HG03342 (cell line): ENCODE data around the gene NDUFAF5.

Source experiments
- ATAC-seq: cut with Tn5 transposase; IDR thresholded peaks from one replicate; pipeline ENCODE4 v1.9.1; 2021; ENCODE audit warnings: mild to moderate bottlenecking, moderate library complexity; ENCODE audit not compliant: unreplicated experiment

The NDUFAF5 gene

DNA sequence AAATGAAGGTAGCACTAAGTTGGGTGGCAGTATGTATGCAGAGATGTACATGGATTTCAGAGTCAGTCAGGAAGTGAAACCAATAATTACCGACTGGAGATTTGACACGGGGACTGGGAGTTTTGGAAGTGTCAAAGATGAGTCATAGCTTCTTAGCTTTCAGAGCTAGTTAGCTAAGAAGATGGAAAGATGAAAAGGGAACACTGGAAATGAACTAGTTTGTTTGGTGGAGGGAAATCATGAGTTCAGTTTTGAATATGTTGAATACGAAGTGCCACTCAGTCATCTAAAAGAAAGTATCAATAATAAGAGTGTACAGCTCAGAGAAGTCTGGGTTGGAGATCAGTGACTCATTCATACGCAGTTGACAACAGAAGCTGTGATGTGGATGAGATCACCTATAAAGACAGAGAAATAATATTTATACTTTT lies 7.6 kb upstream of the NDUFAF5 start:
- no peak for ATAC-seq

DNA sequence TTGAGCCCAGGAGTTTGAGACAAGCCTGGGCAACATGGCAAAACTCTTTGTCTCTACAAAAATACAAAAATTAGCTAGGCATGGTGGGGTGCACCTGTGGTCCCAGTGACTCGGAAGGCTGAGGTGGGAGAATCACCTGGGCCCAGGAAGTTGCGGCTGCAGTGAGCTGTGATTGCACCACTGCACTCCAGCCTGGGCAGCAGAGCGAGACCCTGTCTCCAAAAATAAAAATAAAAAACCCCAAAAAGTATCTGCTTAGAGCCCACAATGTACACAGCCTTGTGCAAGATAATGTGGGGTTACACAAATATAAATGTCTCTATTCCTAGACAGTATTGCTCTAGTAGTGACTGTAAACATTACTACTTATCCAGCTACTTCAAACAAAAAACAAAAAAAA lies 6.0 kb upstream of the NDUFAF5 start:
- peak; percentile 45 for ATAC-seq

DNA sequence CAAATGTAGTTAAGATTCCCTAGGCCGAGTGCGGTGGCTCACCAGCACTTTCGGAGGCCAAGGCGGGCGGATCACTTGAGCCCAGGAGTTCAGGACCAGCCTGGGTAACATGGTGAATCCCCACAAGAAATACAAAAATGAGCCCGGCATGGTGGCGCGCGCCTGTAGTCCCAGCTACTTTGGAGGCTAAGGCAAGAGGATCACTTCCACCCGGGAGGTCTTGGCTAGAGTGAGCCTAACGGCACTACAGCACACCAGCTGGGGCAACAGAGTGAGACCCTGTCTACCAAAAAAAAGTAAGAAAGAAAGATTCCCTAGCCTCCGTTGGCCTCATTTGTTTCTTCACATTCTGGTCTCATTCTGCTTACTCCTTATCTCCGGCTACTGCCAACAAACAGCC lies 1.3 kb upstream of the NDUFAF5 start:
- ATAC-seq = no peak

DNA sequence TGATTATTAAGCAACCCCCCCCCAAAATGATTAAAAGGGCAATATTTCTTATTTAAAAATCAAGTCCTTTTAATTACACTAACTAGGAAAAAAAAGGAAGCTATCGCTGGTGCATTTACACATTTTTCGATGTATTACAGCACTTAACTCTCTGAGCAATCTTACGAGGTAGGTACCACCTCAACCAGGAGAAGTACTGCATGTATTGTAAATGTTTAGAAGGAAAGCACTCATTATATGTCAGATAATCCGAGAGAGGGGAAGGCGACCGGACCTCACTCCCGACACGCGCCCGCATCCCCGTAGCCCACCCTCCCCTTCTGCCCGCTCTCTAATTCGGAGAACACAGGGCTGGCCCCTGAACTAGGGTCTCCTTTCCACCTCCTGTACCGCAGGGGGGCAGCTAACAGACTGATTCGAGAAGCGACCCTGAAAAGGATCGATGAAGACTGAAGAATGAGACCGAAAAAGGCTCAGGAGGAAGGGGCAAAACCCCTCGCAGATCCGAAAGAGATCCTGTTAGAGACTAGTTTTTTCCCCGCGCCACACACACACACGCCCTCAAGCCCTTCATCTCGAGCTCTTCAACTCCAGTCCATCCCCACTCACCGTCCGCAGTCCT lies 446 bp upstream of the NDUFAF5 start:
- ATAC-seq = peak; percentile 4

DNA sequence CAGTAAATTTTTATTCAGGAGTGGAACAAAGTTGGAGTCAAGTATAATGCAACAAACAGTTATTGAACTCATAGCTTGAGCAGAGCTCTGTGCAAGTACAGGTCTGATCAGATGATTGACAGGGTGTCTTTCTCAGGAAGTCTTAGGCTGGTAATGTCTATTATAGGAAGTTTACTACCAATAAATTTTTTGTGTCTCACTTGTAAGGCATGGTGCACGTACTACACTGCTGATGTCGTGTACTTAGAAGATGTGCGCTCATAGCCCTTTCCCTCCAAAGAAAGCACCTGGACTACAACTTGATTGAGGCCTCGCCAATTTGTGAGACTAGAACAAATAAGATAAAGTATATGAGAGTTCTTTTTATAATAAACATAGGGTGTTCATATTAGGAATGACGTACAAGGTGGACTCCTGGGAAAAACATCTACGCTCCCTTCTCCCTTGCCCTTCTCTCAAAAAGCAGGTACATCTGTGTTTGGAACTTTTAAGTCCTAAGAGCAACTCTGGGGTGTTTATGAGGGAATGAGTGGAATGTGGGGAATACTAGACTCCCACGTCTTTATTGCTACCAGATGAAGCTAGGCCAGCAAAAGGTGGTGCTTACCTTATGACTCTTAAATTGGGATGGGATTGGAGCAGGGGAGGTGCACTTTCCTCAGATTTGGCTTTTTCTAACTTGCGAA lies 1.5 kb downstream of the NDUFAF5 start:
- no peak for ATAC-seq

DNA sequence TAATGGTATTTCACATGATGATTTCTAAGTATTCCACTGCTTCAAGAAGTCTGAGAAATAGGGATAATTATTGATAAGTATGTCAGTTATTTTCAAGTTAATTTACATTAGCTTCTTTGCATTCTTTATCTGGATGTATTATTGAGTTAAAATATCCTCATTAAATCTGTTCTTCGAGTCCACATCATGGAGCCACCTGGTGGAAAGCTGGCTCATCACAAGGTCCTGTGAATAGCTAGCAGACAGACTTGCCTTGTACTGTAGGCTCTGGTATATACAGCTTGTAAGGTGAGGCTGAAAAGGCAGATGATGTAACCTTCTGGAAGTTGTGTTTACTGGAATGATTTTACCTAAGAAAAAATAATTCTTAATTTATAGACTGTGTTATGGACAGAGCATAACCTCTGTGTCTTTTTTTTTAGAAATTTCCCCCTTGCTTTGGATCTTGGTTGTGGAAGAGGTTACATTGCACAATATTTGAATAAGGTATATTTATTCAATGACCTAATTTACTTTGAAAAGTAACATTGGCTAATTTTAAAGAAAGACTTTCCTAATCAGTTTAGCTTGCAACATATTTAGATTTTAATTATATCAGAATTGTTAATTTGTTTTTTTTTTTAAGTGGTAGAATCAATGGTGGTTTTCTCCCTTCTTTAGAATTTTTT lies 3.5 kb downstream of the NDUFAF5 start:
- peak; percentile 41 for ATAC-seq

DNA sequence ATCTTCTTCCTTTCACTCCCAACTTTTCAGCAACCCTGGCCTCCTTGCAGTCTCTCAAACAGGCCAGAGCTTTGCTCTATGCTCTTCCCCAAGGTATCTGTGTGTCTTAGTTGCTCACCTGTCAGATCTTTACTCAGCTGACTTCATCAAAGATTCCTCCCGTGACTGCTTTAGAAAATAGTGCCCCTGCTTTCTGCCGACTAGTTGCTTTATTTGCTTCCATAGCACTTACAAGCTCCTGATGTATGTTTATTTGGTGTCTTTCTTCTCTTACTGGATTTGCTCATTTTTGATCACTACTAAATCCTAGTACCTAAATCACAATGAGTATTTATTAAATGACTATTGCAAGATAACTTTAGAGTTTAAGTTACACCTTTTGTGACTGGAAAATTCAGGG lies 5.9 kb downstream of the NDUFAF5 start:
- no peak for ATAC-seq

DNA sequence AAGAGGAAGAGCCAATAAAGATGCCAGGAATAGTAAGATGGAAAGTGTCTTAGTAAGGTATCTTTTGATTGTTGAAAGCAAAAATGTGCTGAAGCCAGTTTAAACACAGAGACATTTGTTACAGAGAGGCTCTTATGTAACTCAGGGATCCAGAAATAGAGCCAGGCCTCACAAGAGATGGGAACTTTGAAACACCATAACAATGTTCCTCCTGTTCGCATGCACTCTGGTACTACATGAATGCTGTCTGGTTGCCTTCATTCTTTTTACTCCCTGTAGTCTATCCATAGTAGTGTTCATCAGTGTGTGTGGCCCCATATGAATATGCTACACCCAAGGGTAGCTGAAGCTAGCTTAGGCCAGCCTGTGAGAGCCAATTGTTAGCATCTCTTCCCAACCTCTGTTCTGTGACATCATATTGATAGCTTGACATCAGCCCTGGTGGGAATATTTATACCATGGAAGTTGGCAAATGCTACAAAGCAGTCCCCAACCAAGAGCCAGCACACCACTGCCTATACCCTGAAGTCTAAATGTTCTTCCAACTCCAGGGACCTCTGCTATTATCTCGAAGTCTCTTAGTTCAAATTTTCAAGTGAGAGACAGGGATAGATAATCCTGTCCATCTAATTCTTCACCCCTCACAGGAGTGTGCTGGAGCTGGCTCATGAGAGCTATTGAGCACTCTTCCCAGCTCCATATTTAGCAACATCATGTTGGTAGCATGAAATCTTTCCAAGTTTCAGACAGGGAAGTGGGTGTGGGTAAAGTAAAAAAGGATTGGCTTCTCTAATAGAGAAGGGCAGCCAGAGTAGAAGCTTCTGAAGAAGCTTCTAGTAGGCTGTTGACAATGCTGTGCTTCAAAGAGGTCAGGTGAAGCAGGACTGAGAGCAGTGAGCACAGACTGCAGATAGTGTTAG lies 7.0 kb downstream of the NDUFAF5 start:
- ATAC-seq = no peak

DNA sequence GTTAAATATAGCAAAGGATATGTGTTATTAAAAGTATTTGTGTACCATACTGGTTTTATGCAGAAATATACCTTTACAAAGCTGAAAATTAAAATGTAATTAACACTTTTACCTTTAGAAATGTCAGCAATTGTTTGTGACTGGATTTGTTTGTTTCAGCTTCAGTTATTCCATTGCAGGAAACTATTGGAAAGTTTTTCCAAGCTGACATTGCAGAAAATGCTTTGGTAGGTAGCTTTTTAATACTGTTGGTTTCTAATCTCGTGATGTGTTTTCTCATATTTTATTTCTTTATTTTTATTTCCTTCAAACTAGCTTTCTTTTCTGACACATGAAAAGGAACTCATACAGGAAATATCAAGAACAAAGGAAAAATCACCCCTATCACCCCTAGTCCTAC lies 8.2 kb downstream of the NDUFAF5 start:
- no peak for ATAC-seq

DNA sequence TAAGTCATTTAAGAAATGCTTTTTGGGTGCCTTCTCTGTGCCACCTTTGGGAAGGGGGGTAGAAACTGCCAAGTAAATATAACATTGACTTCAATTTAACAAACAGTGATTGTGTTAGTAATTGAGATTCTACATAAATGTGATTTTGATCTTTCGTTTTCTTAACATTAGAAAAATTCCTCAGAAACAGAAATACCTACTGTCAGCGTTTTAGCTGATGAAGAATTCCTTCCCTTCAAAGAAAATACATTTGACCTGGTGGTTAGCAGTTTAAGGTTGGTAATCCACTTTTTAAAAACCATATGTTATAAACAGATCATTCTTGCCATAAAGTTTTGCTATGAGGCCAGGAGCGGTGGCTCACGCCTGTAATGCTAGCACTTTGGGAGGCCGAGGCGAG lies 9.8 kb downstream of the NDUFAF5 start:
- no peak for ATAC-seq

DNA sequence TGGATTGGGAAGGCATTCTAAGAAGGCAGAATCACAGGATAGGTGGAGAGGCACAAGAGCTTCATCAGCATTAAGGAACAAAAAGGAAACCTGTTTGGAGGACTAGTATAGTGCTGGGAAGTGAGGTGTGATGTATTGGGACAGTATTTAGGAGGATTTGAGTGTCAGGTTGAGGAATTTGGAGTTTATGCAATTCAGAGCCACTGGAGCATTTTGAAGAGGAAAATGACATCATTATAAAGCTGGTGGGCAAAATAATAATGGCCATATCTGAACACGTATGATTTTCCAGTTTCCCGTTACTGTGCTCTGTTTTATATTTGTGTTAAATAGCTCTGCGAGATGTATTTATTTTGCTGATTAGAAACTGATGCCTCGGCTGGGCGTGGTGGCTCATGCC lies 14.2 kb downstream of the NDUFAF5 start:
- ATAC-seq = no peak

DNA sequence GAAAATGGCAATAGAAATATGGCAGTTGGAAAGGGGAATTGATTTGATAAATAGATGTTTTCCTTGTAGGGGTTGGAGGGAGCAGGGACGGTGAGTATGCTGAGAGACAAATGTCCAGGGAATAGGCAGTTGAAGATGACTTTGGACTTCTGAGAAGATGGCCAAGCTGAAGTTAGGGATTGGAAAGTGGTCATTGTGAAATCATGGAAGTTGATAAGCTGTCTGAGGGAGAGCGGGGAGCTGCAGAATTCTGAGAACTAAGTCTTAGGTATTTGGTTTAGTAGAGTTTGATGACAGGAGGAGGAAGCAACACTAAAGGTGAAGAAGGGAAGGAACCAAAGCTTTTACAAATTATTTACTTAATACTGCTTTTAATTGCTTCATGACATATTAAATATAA lies 15.1 kb downstream of the NDUFAF5 start:
- no peak for ATAC-seq

DNA sequence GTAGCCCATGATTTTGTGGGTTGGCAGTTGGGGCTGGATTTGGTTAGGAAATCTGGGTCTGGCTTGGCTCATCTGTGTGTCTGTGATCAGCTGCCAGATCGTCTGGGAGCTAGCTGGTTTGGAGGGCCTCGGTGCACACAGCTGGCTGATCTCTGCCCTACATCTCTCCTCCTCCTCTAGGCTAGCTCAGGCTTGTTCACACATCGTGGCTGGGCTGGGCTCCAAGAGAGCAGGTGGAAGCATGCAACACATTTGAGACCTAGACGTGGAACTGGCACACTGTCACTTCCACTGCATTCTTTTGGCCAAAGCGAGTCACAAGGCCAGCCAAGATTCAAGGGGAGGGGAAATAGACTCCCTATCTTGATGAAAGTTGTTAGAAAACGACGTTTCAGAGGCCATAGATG lies 15.9 kb downstream of the NDUFAF5 start:
- ATAC-seq = no peak

DNA sequence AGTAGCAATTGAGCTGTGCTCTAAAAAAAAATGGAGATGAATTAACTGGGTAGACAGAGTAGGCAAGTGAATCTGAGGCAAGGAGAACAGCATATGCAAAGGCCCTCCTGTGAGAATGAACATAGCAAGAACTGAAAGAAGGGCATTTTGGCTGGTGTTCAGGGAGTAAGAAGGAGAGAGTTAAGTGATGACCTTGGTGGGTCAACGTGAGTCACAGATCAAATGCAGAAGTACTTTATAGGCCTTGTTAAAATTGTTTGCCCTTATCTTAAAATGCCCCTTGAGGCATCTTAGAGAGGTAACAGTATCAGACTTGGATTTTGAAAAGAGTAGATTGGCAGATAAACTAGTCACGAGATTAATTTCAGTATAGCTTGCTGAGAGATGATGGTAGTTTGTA lies 24.5 kb downstream of the NDUFAF5 start:
- no peak for ATAC-seq

DNA sequence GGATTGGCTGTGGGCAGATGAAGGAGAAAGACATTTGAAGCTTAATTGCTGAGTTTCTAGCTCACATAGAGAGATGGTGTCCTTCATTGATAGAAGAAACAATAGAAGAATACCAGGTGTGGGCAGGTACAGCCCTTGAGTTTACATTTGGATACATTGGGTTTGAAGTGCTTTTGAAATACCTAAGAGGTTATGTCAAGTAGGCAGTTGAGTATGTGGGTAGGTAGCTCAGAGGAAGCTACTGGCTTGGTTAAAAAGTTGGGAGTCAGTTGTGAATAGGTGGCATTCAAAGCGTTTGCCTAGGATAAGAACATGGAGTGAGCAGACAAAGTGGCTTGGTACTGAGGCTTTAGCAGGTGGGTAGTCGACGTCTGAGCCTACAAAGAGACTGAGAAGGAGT lies 25.0 kb downstream of the NDUFAF5 start:
- no peak for ATAC-seq

DNA sequence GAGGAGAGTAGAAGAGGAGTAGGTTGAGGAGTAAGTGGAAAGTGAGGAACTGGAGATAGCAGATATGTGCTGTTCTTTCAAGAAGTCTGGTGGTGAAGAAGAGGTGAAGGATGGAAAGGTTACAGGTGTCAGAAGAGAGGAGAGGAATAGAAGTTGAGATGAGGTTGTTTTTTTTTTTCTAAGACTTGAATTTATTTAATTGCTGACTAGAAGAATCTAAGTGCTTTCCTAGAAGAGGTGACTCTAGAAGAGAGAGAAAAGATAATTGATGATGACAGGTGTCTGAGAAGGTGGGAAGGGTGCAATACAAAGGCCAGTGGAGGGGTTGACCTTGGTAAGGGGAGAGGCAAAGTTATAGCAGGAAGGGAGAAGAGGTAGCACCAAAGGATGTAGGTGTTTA lies 25.6 kb downstream of the NDUFAF5 start:
- no peak for ATAC-seq

DNA sequence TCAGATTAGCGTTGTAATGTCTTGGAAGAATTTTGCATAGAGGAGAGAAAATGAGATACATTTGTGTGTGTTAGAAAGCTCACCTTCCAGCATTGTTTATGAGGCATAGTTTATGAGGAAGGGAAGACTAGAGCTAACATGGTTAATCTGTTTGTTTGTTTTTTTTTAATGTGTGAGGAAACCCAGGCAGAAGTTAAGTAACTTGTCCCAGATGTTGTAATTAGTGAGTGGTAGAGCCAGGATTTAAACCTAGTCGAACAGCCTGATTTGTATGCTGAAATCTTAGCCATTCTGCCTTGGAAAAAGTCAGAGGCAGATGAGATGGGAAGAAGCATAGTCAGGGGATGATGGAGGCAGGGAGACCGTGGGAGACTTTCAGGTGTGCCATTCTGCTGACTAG lies 29.1 kb downstream of the NDUFAF5 start:
- ATAC-seq = no peak

DNA sequence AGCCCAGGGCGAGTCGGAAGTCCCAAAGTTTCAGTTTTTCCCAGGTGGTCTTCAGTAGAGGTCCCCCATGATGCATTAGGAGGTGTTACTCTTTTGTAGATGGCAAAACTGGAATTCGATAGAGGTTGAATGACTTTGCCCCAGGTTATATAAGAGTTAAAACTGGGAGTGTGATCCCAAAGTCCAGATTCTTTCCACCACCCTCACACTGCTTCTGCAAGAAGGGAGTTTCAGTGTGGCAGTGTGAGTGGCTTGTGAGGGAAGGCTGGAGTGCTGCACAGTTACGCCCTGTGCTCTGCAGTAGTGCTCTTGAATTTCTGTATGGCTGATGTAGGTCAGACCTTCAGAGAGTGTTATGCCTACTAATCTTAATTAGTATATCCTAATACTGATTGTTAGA lies 29.8 kb downstream of the NDUFAF5 start:
- ATAC-seq = no peak

DNA sequence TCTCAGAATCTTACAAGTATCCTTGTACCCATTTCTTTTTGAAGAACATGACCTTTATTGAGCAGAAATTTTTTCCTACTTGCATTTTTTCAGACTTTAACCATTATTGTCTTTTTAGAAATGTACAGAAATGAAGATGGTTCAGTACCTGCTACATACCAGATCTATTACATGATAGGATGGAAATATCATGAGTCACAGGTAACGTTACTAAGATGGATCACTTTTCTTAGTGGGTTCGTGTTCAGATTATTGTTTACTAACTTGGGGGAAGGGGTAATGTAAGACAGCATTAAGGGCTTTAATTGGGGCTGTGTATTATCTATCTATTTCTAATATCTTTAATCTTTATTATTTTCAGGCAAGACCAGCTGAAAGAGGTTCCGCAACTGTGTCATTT lies 31.9 kb downstream of the NDUFAF5 start:
- ATAC-seq = no peak

DNA sequence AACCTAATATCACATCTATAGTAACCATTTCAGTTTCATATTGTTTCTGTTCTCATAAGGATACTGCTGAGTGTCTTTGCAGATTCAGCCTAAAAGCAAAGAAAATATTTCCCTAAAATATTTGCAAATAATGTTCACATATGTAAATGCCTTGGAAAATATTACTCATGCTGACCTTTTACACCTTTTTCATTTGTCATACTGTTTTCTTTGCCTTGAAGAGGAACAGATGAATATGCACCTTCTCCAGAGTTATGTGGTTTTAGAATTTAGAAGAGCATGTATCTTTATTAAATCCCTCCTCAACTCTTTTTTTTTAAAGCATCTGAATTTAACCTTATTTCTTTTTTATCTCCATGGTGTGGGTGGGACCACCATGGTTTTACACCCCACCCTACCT lies 32.5 kb downstream of the NDUFAF5 start:
- no peak for ATAC-seq

DNA sequence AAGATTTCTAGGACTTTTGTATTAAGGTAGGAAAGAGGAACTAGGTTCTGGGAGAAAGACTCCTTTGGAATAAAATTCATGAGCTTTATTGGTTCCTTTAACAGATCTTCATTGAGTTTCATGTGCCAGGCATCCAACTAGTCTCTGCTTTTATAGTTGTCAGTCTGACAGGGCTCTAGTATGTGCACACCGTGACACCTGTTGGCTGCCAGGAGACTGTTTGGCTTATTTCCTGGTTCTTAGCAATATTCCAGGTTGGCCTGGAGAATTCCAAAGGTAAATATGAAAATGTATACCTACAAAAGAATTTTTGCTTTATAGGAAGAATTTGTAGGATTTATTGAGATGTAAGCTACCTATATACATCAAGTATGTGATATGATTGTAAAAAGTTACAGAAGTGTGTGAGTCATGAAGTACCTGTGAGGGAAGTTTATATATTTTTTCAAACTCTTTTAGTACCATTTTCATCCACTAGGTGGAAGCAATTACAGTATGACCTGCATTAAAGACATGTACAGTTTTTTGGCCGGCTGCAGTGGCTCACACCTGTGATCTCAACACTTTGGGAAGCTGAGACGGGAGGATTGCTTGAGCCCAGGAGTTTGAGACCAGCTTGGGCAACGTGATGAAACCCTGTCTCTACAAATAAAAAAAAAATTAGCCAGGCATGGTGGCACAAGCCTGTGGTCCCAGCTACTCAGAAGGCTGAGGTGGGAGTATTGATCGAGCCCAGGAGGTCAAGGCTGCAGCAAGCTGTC lies 35.2 kb downstream of the NDUFAF5 start:
- peak; percentile 85 for ATAC-seq
